Esophagus muscularis mucosa (tissue), 4 donors: ENCODE measurements around the gene CDPF1. TPM values are rescaled to one million over a fixed set of nuclear protein-coding genes. Genes with fewer than 3 reads are reported as not detected.

Source experiments
- DNase-seq: peaks from one replicate; pipeline ENCODE4 v3.0.0-alpha.2; 2017; ENCODE audit errors: extremely low spot score
- H3K27ac ChIP-seq, 4 donors: fragments of 200-600 bp; sonication (generic); replicated peaks in 1 of 4; 1 replicate in 3 of 4; 2 replicates in 1 of 4; pipeline ENCODE4 v1.5.1; 2016 to 2019; ENCODE audit warnings: mild to moderate bottlenecking in 1 of 4
- H3K27me3 ChIP-seq, 4 donors: fragments of 200-600 bp; sonication (generic); one replicate each; pipeline versions ENCODE4 v1.5.1 to v1.6.0; 2016 to 2019
- H3K36me3 ChIP-seq, 4 donors: fragments of 200-600 bp; sonication (generic); one replicate each; pipeline ENCODE4 v1.5.1; 2016 to 2019
- H3K4me1 ChIP-seq, 4 donors: fragments of 200-600 bp; sonication (generic); one replicate each; pipeline ENCODE4 v1.5.1; 2016 to 2019
- H3K4me3 ChIP-seq, 4 donors: fragments of 200-600 bp; sonication (generic); 1 replicate in 2 of 4; 2 replicates in 2 of 4; pipeline ENCODE4 v1.5.1; 2016 to 2019; ENCODE audit warnings: mild to moderate bottlenecking in 4 of 4, moderate library complexity in 1 of 4
- H3K9me3 ChIP-seq, 4 donors: fragments of 200-600 bp; sonication (generic); 1 replicate in 3 of 4; 2 replicates in 1 of 4; pipeline ENCODE4 v1.5.1; 2016 to 2019
- CTCF ChIP-seq, 3 experiments: fragments of 200-600 bp in 2 of 3; fragments of 450-650 bp in 1 of 3; sonication (generic) in 2 of 3; IDR thresholded peaks; one replicate each; pipeline ENCODE4 v1.5.1; 2017 to 2019; ENCODE audit warnings: antibody characterized with exemption in 3 of 3, mild to moderate bottlenecking in 2 of 3, moderate library complexity in 1 of 3
- EP300 ChIP-seq: sonication (generic); formaldehyde crosslinking; IDR thresholded peaks from one replicate; pipeline ENCODE4 v1.6.1; 2017; ENCODE audit warnings: antibody characterized with exemption
- POLR2A ChIP-seq: fragments of 450-650 bp; IDR thresholded peaks from one replicate; pipeline ENCODE4 v1.6.1; 2017; ENCODE audit warnings: antibody characterized with exemption, moderate library complexity, mild to moderate bottlenecking, low read depth
- POLR2AphosphoS5 ChIP-seq, 2 donors: sonication (generic); formaldehyde crosslinking; IDR thresholded peaks; one replicate each; pipeline ENCODE4 v1.6.1; 2017; ENCODE audit warnings: antibody characterized with exemption in 2 of 2
- WGBS: methylation state at CpG from one replicate; pipeline ENCODE4 v1.1.5; 2018; 5-methylcytosine and 5-hydroxymethylcytosine counted together
- intact Hi-C: fragments of 100-400 bp; cut with DNase I; formaldehyde crosslinking; loops from one replicate; pipeline ENCODE4 v1.15.1; 2023
- total RNA-seq, 4 donors: library from RNA; depleted of rRNA; stranded (reverse); fragments of >200 nt; gene quantifications; one replicate each; pipeline versions ENCODE4 v1.1.0 to v1.2.1, GENCODE V29; 2016

Gene CDPF1
- total RNA-seq, 4 donors from 2014 or later, result 8.3 to 19.4 (median 14.8) TPM

DNA sequence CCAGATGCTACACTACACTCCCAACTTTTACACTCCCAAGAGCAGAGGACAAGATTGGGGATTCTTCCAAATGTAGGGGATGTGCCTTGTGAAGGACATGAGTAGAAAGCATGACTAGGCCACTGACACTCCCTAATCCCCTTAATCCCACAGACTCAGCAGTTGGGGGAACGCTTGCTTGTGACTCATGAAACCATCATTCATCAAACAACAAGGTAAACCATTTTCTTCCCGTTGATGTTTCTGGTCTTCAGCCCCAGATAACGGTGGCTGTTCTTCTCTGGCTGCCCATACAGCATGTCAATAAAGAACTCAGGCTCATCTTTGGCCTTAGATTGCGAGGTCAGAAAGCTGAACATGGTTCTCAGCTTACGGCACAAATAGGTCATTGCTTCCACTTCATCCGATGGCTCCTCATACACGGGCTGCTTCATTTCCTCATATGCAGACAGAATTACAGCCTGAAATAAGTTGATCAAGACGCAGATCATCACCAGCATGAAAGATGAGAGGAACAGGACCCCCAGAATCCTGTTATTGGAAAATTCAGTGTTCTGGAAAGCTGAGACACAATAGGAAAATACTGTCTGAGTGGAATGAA, 6.4 kb upstream of the CDPF1 start:
- H3K4me3 ChIP-seq, result no peak overlapping the region
- no peak for DNase-seq
- no peak for TF ChIP-seq POLR2AphosphoS5 (IDR thresholded peaks at IDR 0.05)
- no peak for TF ChIP-seq EP300
- no peak for TF ChIP-seq CTCF (IDR thresholded peaks at IDR 0.05)
- no peak for TF ChIP-seq POLR2A
- H3K27me3 ChIP-seq, result no peaks in the 10 kb centered on the region
- no peaks in the 10 kb centered on the region for H3K9me3 ChIP-seq
- no peaks in the 10 kb centered on the region for H3K36me3 ChIP-seq
- H3K4me1 ChIP-seq, result peaks cover 0 to 3% (median 2%) of the 10 kb centered on the region in 4 donors
- intact Hi-C loops, result no loop called here
- 87% methylated on average over 8 of the region's 8 CpGs for WGBS
- H3K27ac ChIP-seq, result no peak overlapping the region

DNA sequence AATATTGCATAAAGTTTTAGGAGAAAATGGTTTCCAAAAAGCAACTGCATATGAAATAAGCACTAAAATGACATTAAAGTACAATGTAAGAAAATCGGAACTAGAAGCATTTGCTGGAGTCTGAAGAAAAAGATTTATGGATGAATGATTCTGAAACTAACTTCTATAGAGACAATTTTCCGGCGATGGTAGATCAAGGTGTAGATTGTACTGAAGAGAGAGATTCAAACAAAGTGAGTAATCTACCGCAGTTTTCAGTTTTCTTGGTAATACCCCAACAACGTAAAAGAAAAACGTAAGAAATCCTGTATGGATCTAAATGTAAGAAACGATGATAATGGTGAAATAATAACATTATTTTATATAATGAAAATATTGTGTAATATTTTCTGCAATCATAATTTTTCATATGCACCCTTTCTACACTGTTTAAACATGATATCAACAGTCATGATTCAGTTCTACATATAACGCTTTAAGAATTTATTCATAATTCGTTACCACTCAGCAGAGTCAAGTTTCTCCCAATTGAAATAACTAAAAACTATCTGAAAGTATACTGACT, 1.8 kb upstream of the CDPF1 start:
- Histone ChIP-seq H3K27ac (no peak overlapping the region), H3K4me3 (peak overlapping the region in 1 of 4 donors; percentile 75), H3K27me3 (no peaks in the 10 kb centered on the region), H3K9me3 (no peaks in the 10 kb centered on the region), H3K4me1 (peaks cover 9 to 40% (median 32%) of the 10 kb centered on the region in 4 donors), H3K36me3 (peaks cover 0 to under 1% (median 0%) of the 10 kb centered on the region in 4 donors)
- TF ChIP-seq POLR2A (no peak), POLR2AphosphoS5 (IDR thresholded peaks at IDR 0.05) (no peak), CTCF (IDR thresholded peaks at IDR 0.05) (no peak), EP300 (no peak)
- DNase-seq, result no peak
- WGBS, result 94% methylated on average over 9 of the region's 9 CpGs
- intact Hi-C loops, result no loop called here

DNA sequence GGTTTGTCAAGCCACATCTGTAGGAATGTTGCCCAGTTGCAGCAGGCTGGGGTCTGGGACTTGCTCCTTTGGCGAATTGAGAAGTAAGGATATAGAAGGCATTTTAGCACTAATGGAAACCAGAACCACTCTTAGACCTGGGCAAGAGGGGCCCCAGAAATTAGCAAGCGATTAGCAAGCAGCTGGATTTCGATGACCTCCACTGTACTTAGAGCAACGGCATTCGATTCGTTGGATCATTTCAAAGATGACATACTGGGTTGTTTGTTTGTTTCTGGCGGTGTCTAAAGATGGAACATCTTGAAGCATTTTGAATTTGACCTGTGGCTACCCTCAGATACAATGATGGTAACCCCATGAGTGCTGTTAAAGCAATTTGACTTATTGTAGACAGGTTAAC, 1.2 kb upstream of the CDPF1 start:
- peaks cover 0 to 3% (median 0%) of the 10 kb centered on the region in 4 donors for H3K36me3 ChIP-seq
- peaks cover 9 to 45% (median 33%) of the 10 kb centered on the region in 4 donors for H3K4me1 ChIP-seq
- H3K27ac ChIP-seq, result peak overlapping the region in 1 of 4 donors; percentile 90
- peak overlapping the region; percentile 75 to 84 (median 78) for H3K4me3 ChIP-seq
- intact Hi-C loops, result no loop called here
- H3K27me3 ChIP-seq, result no peaks in the 10 kb centered on the region
- TF ChIP-seq EP300, result no peak
- TF ChIP-seq POLR2A, result no peak
- TF ChIP-seq CTCF (IDR thresholded peaks at IDR 0.05), result no peak
- TF ChIP-seq POLR2AphosphoS5 (IDR thresholded peaks at IDR 0.05), result no peak
- WGBS, result 73% methylated on average over 7 of the region's 7 CpGs
- DNase-seq, result no peak
- H3K9me3 ChIP-seq, result no peaks in the 10 kb centered on the region

DNA sequence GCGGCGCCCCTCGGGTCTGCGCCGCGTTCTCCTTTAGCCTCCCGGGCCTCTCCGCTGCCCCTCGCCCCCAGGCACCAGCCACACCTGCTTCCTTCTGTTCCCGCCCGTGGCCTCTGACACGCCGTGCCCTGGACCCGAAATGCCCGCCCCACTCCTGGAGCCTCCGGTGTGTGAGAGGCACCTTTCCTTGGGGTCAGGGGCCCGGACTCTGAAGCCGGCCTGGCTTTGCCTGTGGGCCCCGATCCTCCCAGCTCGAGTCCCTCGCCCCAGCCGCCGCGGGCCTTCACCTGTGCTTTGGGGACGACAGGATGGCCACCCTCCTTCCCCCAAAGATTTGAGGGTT, 661 bp upstream of the CDPF1 start:
- 4% methylated on average over 10 of the region's 25 CpGs for WGBS
- Histone ChIP-seq H3K27me3 (no peaks in the 10 kb centered on the region), H3K27ac (peak overlapping the region; percentile 82 to 90 (median 89)), H3K4me1 (peaks cover 12 to 50% (median 38%) of the 10 kb centered on the region in 4 donors), H3K9me3 (no peaks in the 10 kb centered on the region), H3K36me3 (peaks cover 0 to 4% (median 0%) of the 10 kb centered on the region in 4 donors), H3K4me3 (peak overlapping the region; percentile 75 to 84 (median 78))
- no peak for DNase-seq
- TF ChIP-seq POLR2A (no peak), CTCF (IDR thresholded peaks at IDR 0.05) (no peak), EP300 (no peak), POLR2AphosphoS5 (IDR thresholded peaks at IDR 0.05) (no peak)
- intact Hi-C loops, result no loop called here
